PC-3 (cell line): Measurements from ENCODE around the gene KIF17. TPM values are rescaled to one million over a fixed set of nuclear protein-coding genes. Genes with fewer than 3 reads are reported as not detected.

Source experiments
- ATAC-seq: fragments of 200-7000 bp; cut with Tn5 transposase; 2 replicates; pipeline ENCODE4 v1.9.1; 2020; ENCODE audit warnings: mild to moderate bottlenecking, moderate library complexity
- BruUV-seq: library from RNA; stranded (reverse); fragments of 400-500 nt; replicated peaks from 2 replicates; lab custom pipeline; 2021; lab: Mats Ljungman, UMichigan
- CTCF ChIA-PET: fragments of 300-600 bp; sonication (Branson Sonifier 250); formaldehyde crosslinking; loops from one replicate; lab custom pipeline; 2022; ENCODE audit warnings: antibody characterized with exemption; lab: Charles Lee
- POLR2A ChIA-PET: fragments of 300-600 bp; sonication (Branson Sonifier 250); formaldehyde crosslinking; loops from one replicate; lab custom pipeline; 2022; ENCODE audit warnings: antibody characterized with exemption; ENCODE audit not compliant: unreplicated experiment; lab: Charles Lee
- DNase-seq: peaks from one replicate; pipeline ENCODE4 v3.0.0-alpha.2; 2015
- H2AFZ ChIP-seq: fragments of 300-600 bp; sonication (generic); 2 replicates; pipeline ENCODE4 v1.6.0; 2016; ENCODE audit warnings: antibody characterized with exemption, low read length
- H3F3A ChIP-seq: fragments of 300-600 bp; sonication (generic); one replicate; pipeline ENCODE4 v1.6.0; 2017; ENCODE audit warnings: antibody characterized with exemption, low read length, control low read depth, mild to moderate bottlenecking; ENCODE audit not compliant: unreplicated experiment
- H3K27ac ChIP-seq: fragments of 300-600 bp; sonication (generic); 2 replicates; pipeline ENCODE4 v1.5.1; 2016; ENCODE audit warnings: mild to moderate bottlenecking, low read length
- H3K27me3 ChIP-seq: fragments of 300-600 bp; sonication (generic); 2 replicates; pipeline ENCODE4 v1.6.1; 2016; ENCODE audit warnings: low read length, mixed read lengths
- H3K36me3 ChIP-seq: fragments of 300-600 bp; sonication (generic); 2 replicates; pipeline ENCODE4 v1.6.1; 2016; ENCODE audit warnings: low read depth, mixed run types, low read length, mixed read lengths
- H3K4me1 ChIP-seq: fragments of 300-600 bp; sonication (generic); 2 replicates; pipeline ENCODE4 v1.5.1; 2016; ENCODE audit warnings: low read length; ENCODE audit not compliant: insufficient read depth
- H3K4me2 ChIP-seq: fragments of 300-600 bp; sonication (generic); 2 replicates; pipeline ENCODE4 v1.6.0; 2016; ENCODE audit warnings: low read length
- H3K4me3 ChIP-seq: fragments of 300-600 bp; sonication (generic); 2 replicates; pipeline ENCODE4 v1.5.1; 2016; ENCODE audit warnings: mild to moderate bottlenecking, low read length, mixed read lengths
- H3K79me2 ChIP-seq: fragments of 300-600 bp; sonication (generic); 2 replicates; pipeline ENCODE4 v1.6.1; 2017; ENCODE audit warnings: low read length, mixed read lengths
- H3K9ac ChIP-seq: fragments of 300-600 bp; sonication (generic); 2 replicates; pipeline ENCODE4 v1.6.0; 2016; ENCODE audit warnings: mild to moderate bottlenecking, low read length
- H3K9me2 ChIP-seq: fragments of 300-600 bp; sonication (generic); replicated peaks from 2 replicates; pipeline ENCODE4 v1.6.1; 2016; ENCODE audit warnings: mixed run types, low read length, mixed read lengths
- H3K9me3 ChIP-seq: fragments of 300-600 bp; sonication (generic); 2 replicates; pipeline ENCODE4 v1.6.1; 2016; ENCODE audit warnings: low read length, mixed read lengths
- H4K20me1 ChIP-seq: fragments of 300-600 bp; sonication (generic); 2 replicates; pipeline ENCODE4 v1.6.1; 2016; ENCODE audit warnings: low read length, mixed read lengths
- CTCF ChIP-seq: fragments of 300-600 bp; sonication (generic); conservative IDR thresholded peaks from 2 replicates; pipeline ENCODE4 v1.5.1; 2017; ENCODE audit warnings: antibody characterized with exemption, low read depth, mild to moderate bottlenecking, low read length
- EZH2 ChIP-seq: fragments of 300-600 bp; sonication (generic); IDR thresholded peaks from one replicate; pipeline ENCODE4 v1.6.1; 2017; ENCODE audit warnings: antibody characterized with exemption, mild to moderate bottlenecking, low read length; ENCODE audit not compliant: unreplicated experiment
- EZH2phosphoT487 ChIP-seq: fragments of 300-600 bp; sonication (generic); IDR thresholded peaks from 2 replicates; pipeline ENCODE4 v1.6.1; 2018; ENCODE audit warnings: mild to moderate bottlenecking, antibody characterized with exemption, low read length, borderline replicate concordance
- intact Hi-C: fragments of 100-400 bp; cut with micrococcal nuclease; formaldehyde crosslinking; loops from 2 replicates; pipeline ENCODE4 v1.9.0; 2023
- total RNA-seq: library from RNA; depleted of rRNA; stranded (reverse); fragments of >200 nt; gene quantifications from 2 replicates; pipeline ENCODE4 v1.2.3, GENCODE V29; 2014

Gene KIF17
- total RNA-seq, 1 experiment from 2014 or later, result 0.33 TPM

GRCh38 chr1:20728371-20729154 is 10.8 kb upstream of the KIF17 start:
- intact Hi-C loops, result no loop called here
- no peak for TF ChIP-seq CTCF
- TF ChIP-seq EZH2phosphoT487, result no peak
- TF ChIP-seq EZH2, result no peak
- H3K4me3 ChIP-seq, result no peak overlapping the region
- H3K79me2 ChIP-seq, result no peaks in the 10 kb centered on the region
- no TSS peak for BruUV-seq
- H3K4me1 ChIP-seq, result peaks cover 18% of the 10 kb centered on the region
- H3F3A ChIP-seq, result no peaks in the 10 kb centered on the region
- no peaks in the 10 kb centered on the region for H3K36me3 ChIP-seq
- H2AFZ ChIP-seq, result no peak overlapping the region
- POLR2A ChIA-PET, result no interaction called here
- H3K9me3 ChIP-seq, result no peaks in the 10 kb centered on the region
- no peak overlapping the region for H3K9ac ChIP-seq
- no peaks in the 10 kb centered on the region for H4K20me1 ChIP-seq
- CTCF ChIA-PET, result no interaction called here
- no peak for DNase-seq
- H3K27me3 ChIP-seq, result no peaks in the 10 kb centered on the region
- no peak overlapping the region for H3K27ac ChIP-seq
- H3K9me2 ChIP-seq, result no peaks in the 10 kb centered on the region
- no peak overlapping the region for H3K4me2 ChIP-seq
- ATAC-seq, result no peak

GRCh38 chr1:20727746-20728316 is 10.0 kb upstream of the KIF17 start:
- intact Hi-C loops, result no loop called here
- no peaks in the 10 kb centered on the region for H3K79me2 ChIP-seq
- H3F3A ChIP-seq, result no peaks in the 10 kb centered on the region
- ChIA-PET CTCF (no interaction called here), POLR2A (no interaction called here)
- no peaks in the 10 kb centered on the region for H3K36me3 ChIP-seq
- no peak overlapping the region for H3K4me3 ChIP-seq
- DNase-seq (no peak), ATAC-seq (no peak)
- no peak overlapping the region for H2AFZ ChIP-seq
- no peaks in the 10 kb centered on the region for H4K20me1 ChIP-seq
- no TSS peak for BruUV-seq
- TF ChIP-seq CTCF (peak; percentile 37; the same call in 1 of the 2 replicates), EZH2phosphoT487 (no peak), EZH2 (no peak)
- H3K27ac ChIP-seq, result no peak overlapping the region
- H3K9me2 ChIP-seq, result no peaks in the 10 kb centered on the region
- no peaks in the 10 kb centered on the region for H3K9me3 ChIP-seq
- H3K9ac ChIP-seq, result no peak overlapping the region
- peaks cover 13% of the 10 kb centered on the region for H3K4me1 ChIP-seq
- no peaks in the 10 kb centered on the region for H3K27me3 ChIP-seq
- H3K4me2 ChIP-seq, result no peak overlapping the region
